H1 (cell line): ENCODE results near the gene SAT2. TPM values are rescaled to one million over a fixed set of nuclear protein-coding genes. Genes with fewer than 3 reads are reported as not detected.

Source experiments
- CTCF ChIA-PET: fragments of 300-600 bp; sonication (Branson Sonifier 250); formaldehyde crosslinking; loops from one replicate; lab custom pipeline; 2021; ENCODE audit not compliant: partially characterized antibody; lab: Charles Lee
- POLR2A ChIA-PET: fragments of 300-600 bp; sonication (Branson Sonifier 250); formaldehyde crosslinking; loops from one replicate; lab custom pipeline; 2021; ENCODE audit warnings: inconsistent platforms; ENCODE audit not compliant: partially characterized antibody; lab: Charles Lee
- DNase-seq, 2 experiments: peaks; one replicate each; pipeline versions ENCODE4 v3.0.0 to v3.0.0-alpha.2; 2010 to 2022; ENCODE audit warnings: low spot score in 2 of 2, low read depth in 1 of 2, mixed read lengths in 1 of 2
- FAIRE-seq: peaks from 2 replicates; lab custom pipeline; 2011; peaks lifted over from hg19 to GRCh38; lab: Jason Lieb, UNC
- H2AFZ ChIP-seq: 2 replicates; pipeline ENCODE4 v1.8.1; 2012; ENCODE audit warnings: low read length, inconsistent platforms
- H2AK5ac ChIP-seq: 2 replicates; pipeline ENCODE4 v1.6.1; 2013; ENCODE audit warnings: low read depth, low read length
- H2BK120ac ChIP-seq: replicated peaks from 2 replicates; pipeline ENCODE3; 2013; ENCODE audit warnings: low read depth, low read length, inconsistent platforms
- H2BK12ac ChIP-seq: 2 replicates; pipeline ENCODE4 v1.6.1; 2013; ENCODE audit warnings: low read depth, low read length
- H2BK15ac ChIP-seq: 2 replicates; pipeline ENCODE4 v1.6.1; 2013; ENCODE audit warnings: low read length
- H2BK20ac ChIP-seq: 2 replicates; pipeline ENCODE4 v1.6.1; 2013; ENCODE audit warnings: low read length
- H2BK5ac ChIP-seq: 2 replicates; pipeline ENCODE4 v1.6.1; 2013; ENCODE audit warnings: low read depth, low read length
- H3K14ac ChIP-seq: 2 replicates; pipeline ENCODE4 v1.6.1; 2013; ENCODE audit warnings: inconsistent platforms; ENCODE audit not compliant: insufficient read length
- H3K18ac ChIP-seq: 2 replicates; pipeline ENCODE4 v1.6.1; 2013; ENCODE audit warnings: low read length; ENCODE audit errors: extremely low read depth
- H3K23ac ChIP-seq: 2 replicates; pipeline ENCODE4 v1.6.1; 2013; ENCODE audit warnings: inconsistent platforms; ENCODE audit not compliant: insufficient read length
- H3K23me2 ChIP-seq: 2 replicates; pipeline ENCODE4 v1.6.1; 2013; ENCODE audit warnings: low read depth, low read length
- H3K27ac ChIP-seq: 2 replicates; pipeline ENCODE4 v1.6.1; 2011; ENCODE audit warnings: low read depth, low read length, inconsistent platforms
- H3K27me3 ChIP-seq, 4 experiments: replicated peaks in 1 of 4; 1 replicate in 1 of 4; 2 replicates in 3 of 4; pipeline versions ENCODE4 v1.6.1 to v1.8.1; 2011 to 2013; ENCODE audit warnings: low read length in 3 of 4, mild to moderate bottlenecking in 3 of 4, inconsistent platforms in 2 of 4, mixed read lengths in 2 of 4, moderate library complexity in 1 of 4; ENCODE audit not compliant: control insufficient read depth in 3 of 4, insufficient read depth in 3 of 4; ENCODE audit errors: extremely low read depth in 1 of 4
- H3K36me3 ChIP-seq, 4 experiments: 2 replicates each; pipeline versions ENCODE4 v1.6.1 to v1.8.1; 2011 to 2013; ENCODE audit warnings: mild to moderate bottlenecking in 4 of 4, low read length in 3 of 4, moderate library complexity in 2 of 4, control low read depth in 1 of 4, inconsistent platforms in 1 of 4; ENCODE audit not compliant: insufficient read depth in 4 of 4, control insufficient read depth in 2 of 4
- H3K4ac ChIP-seq: replicated peaks from 2 replicates; pipeline ENCODE3; 2013; ENCODE audit warnings: low read length, low read depth, mixed read lengths, inconsistent platforms; ENCODE audit not compliant: insufficient read length
- H3K4me1 ChIP-seq, 4 experiments: replicated peaks in 1 of 4; 1 replicate in 1 of 4; 2 replicates in 3 of 4; pipeline versions ENCODE4 v1.6.1 to v1.8.1; 2011 to 2013; ENCODE audit warnings: low read length in 3 of 4, inconsistent platforms in 2 of 4, mixed read lengths in 1 of 4; ENCODE audit not compliant: insufficient read depth in 4 of 4, control insufficient read depth in 3 of 4
- H3K4me2 ChIP-seq, 2 experiments: 2 replicates each; pipeline versions ENCODE4 v1.6.1 to v1.8.1; 2011 to 2013; ENCODE audit warnings: low read depth in 2 of 2, low read length in 2 of 2, control low read depth in 1 of 2, inconsistent platforms in 1 of 2, mild to moderate bottlenecking in 1 of 2; ENCODE audit not compliant: insufficient read depth in 1 of 2
- H3K4me3 ChIP-seq, 4 experiments: fragments of 200-600, 300-600 bp in 1 of 4; sonication (generic), shearing (Covaris generic), sonication (Bioruptor Twin) in 1 of 4; 2 replicates each; pipeline versions ENCODE4 v1.5.1 to v1.8.1; 2011 to 2016; ENCODE audit warnings: low read length in 4 of 4, low read depth in 3 of 4, control low read depth in 2 of 4, inconsistent platforms in 2 of 4, mild to moderate bottlenecking in 2 of 4, mixed read lengths in 1 of 4, moderate library complexity in 1 of 4; ENCODE audit not compliant: insufficient read depth in 2 of 4; ENCODE audit errors: extremely low read depth in 1 of 4
- H3K56ac ChIP-seq: replicated peaks from 2 replicates; pipeline ENCODE3; 2013; ENCODE audit warnings: low read depth, mild to moderate bottlenecking, mixed read lengths, low read length, inconsistent platforms; ENCODE audit not compliant: insufficient read length
- H3K79me1 ChIP-seq: 2 replicates; pipeline ENCODE4 v1.6.1; 2013; ENCODE audit warnings: low read depth, low read length, control low read depth
- H3K79me2 ChIP-seq, 2 experiments: 2 replicates each; pipeline versions ENCODE4 v1.6.1 to v1.8.1; 2012 to 2013; ENCODE audit warnings: low read length in 2 of 2, mild to moderate bottlenecking in 2 of 2, inconsistent platforms in 1 of 2; ENCODE audit not compliant: insufficient read depth in 2 of 2, control insufficient read depth in 1 of 2
- H3K9ac ChIP-seq, 4 experiments: replicated peaks in 1 of 4; 1 replicate in 1 of 4; 2 replicates in 3 of 4; pipeline versions ENCODE4 v1.6.1 to v1.8.1; 2011 to 2013; ENCODE audit warnings: low read depth in 3 of 4, low read length in 3 of 4, control low read depth in 2 of 4, mild to moderate bottlenecking in 2 of 4, moderate library complexity in 2 of 4, inconsistent platforms in 1 of 4; ENCODE audit errors: extremely low read depth in 1 of 4
- H3K9me3 ChIP-seq, 2 experiments: 2 replicates each; pipeline versions ENCODE4 v1.6.1 to v1.8.1; 2012 to 2013; ENCODE audit warnings: mild to moderate bottlenecking in 2 of 2, moderate library complexity in 2 of 2, control low read depth in 1 of 2, inconsistent platforms in 1 of 2, low read depth in 1 of 2, low read length in 1 of 2, mixed read lengths in 1 of 2; ENCODE audit not compliant: insufficient read depth in 2 of 2
- H4K20me1 ChIP-seq, 2 experiments: replicated peaks in 1 of 2; 2 replicates each; pipeline versions ENCODE3 to v1.8.1; 2011 to 2013; ENCODE audit warnings: inconsistent platforms in 2 of 2, low read length in 2 of 2, mild to moderate bottlenecking in 1 of 2; ENCODE audit not compliant: insufficient read depth in 2 of 2, control insufficient read depth in 1 of 2
- H4K5ac ChIP-seq: 2 replicates; pipeline ENCODE4 v1.6.1; 2013; ENCODE audit warnings: low read length, low read depth, mixed read lengths, inconsistent platforms; ENCODE audit not compliant: insufficient read length
- H4K8ac ChIP-seq: 2 replicates; pipeline ENCODE4 v1.8.0; 2013; ENCODE audit warnings: mild to moderate bottlenecking, moderate library complexity, low read length, inconsistent platforms; ENCODE audit not compliant: insufficient read depth; ENCODE audit errors: extremely low read depth
- H4K91ac ChIP-seq: replicated peaks from 2 replicates; pipeline ENCODE3; 2013; ENCODE audit warnings: low read length, mixed read lengths, inconsistent platforms; ENCODE audit not compliant: insufficient read length
- ASH2L ChIP-seq: fragments of 200-600, 300-600 bp; sonication (generic); IDR thresholded peaks from one replicate; pipeline ENCODE4 v1.7.1; 2017; ENCODE audit warnings: low read length
- MAFK ChIP-seq: IDR thresholded peaks from 2 replicates; pipeline ENCODE4 v1.6.1; 2012; ENCODE audit warnings: low read depth, mild to moderate bottlenecking, improper control_type of control experiment, low read length
- WGBS, 2 experiments: shearing (Covaris generic) in 1 of 2; methylation state at CpG; one replicate each; pipeline versions ENCODE4 v1.1.6 to v1.1.7; 2013 to 2015; ENCODE audit warnings: low lambda C conversion rate in 2 of 2, mixed read lengths in 2 of 2, inconsistent platforms in 1 of 2, low coverage in 1 of 2, missing lambda C conversion rate in 1 of 2; ENCODE audit not compliant: insufficient replicate concordance in 2 of 2, insufficient coverage in 1 of 2, insufficient read length in 1 of 2; ENCODE audit errors: extremely low coverage in 1 of 2, missing lambda C conversion rate in 1 of 2; 5-methylcytosine and 5-hydroxymethylcytosine counted together
- polyA plus RNA-seq, 7 experiments: library from polyadenylated mRNA; depleted of rRNA in 3 of 7; stranded (reverse) in 5 of 7; unstranded in 2 of 7; fragments of >200 nt in 5 of 7; fragments of 200-250 nt in 2 of 7; gene quantifications; 1 replicate in 5 of 7; 2 replicates in 1 of 7; 4 replicates in 1 of 7; pipeline versions ENCODE4 v1.2.1 to v1.2.3, GENCODE V29; 2011 to 2013; ENCODE audit warnings: missing spikeins in 2 of 7, mixed read lengths in 2 of 7
- total RNA-seq: library from RNA; stranded (reverse); fragmentation: NEBNext Ultra II Directional; extraction: Animal tissue kit (Norgen Biotek cat#: 25700); gene quantifications from 2 replicates; pipeline ENCODE4 v1.2.1, GENCODE V29; 2021

The SAT2 gene
- total and polyA plus RNA-seq, 2 of the 8 experiments (the other 6 are each of a cell fraction or from before 2014, with no cell fraction given), result 36.4 to 72.3 TPM

- Histone ChIP-seq H3K23me2 (peaks cover 6% of the 10 kb centered on the region), H2AFZ (no peak overlapping the region), H2BK20ac (no peak overlapping the region), H3K9ac (no peak overlapping the region), H3K4ac (no peak overlapping the region), H4K20me1 (peaks cover 0 to 2% of the 10 kb centered on the region in 2 experiments), H3K56ac (no peak overlapping the region), H3K27me3 (no peaks in the 10 kb centered on the region), H3K79me1 (peaks cover 3% of the 10 kb centered on the region; the same call in 1 of the 2 replicates), H3K4me3 (no peak overlapping the region), H3K27ac (no peak overlapping the region), H3K36me3 (no peaks in the 10 kb centered on the region), H2BK15ac (no peak overlapping the region), H4K91ac (no peak overlapping the region), H3K4me2 (no peak overlapping the region), H4K5ac (no peak overlapping the region), H2AK5ac (no peak overlapping the region), H4K8ac (no peak overlapping the region), H3K79me2 (peaks cover 0 to 5% of the 10 kb centered on the region in 2 experiments; a peak in 2 of 4 replicates), H3K18ac (no peak overlapping the region), H3K14ac (no peak overlapping the region), H3K9me3 (no peaks in the 10 kb centered on the region), H3K23ac (no peak overlapping the region), H2BK12ac (no peak overlapping the region), H2BK120ac (no peak overlapping the region), H2BK5ac (no peak overlapping the region), H3K4me1 (peaks cover 0 to 1% (median 0%) of the 10 kb centered on the region in 4 experiments; a peak in 1 of 7 replicates)
- FAIRE-seq, result no peak
- 85% methylated on average over 5 of the region's 5 CpGs; no CpG with 5 or more reads in 1 of the 2 experiments for WGBS, 2 experiments
- ChIA-PET POLR2A (interaction anchor here (0.7 to 79.4 kb wide), 3 partner anchors 9 to 175 kb away, joined by 3 to 2272 read pairs (median 4); partner anchors contain the start of genes ATP1B2, SAT2, TP53 and WRAP53), CTCF (interaction anchor here (0.7 to 13.4 kb wide), 7 partner anchors 8 to 54 kb away, joined by 3 to 92 read pairs (median 4); partner anchors contain the start of genes SAT2 and SHBG)
- TF ChIP-seq ASH2L (no peak), MAFK (no peak)
- no peak for DNase-seq
These were observed 9.0 kb downstream of the SAT2 start for GRCh38 chr17:7618608-7619007.
